DLD1 (cell line): ENCODE data around the gene CNPY1.

Experiments
- in situ Hi-C: cut with HindIII; loops from 2 replicates; pipeline ENCODE4 v1.10.0; 2017; ENCODE audit warnings: low sequenced_read_pairs

CNPY1 gene

GRCh38 chr7:155490697-155491628 is 55.4 kb downstream of the CNPY1 start:
- in situ Hi-C loops: no loop called here

GRCh38 chr7:155489862-155490696 is 56.3 kb downstream of the CNPY1 start:
- in situ Hi-C loops: no loop called here

GRCh38 chr7:155489158-155489840 is 57.1 kb downstream of the CNPY1 start:
- in situ Hi-C loops: no loop called here

- in situ Hi-C loops: no loop called here
These were observed 57.8 kb downstream of the CNPY1 start for GRCh38 chr7:155488483-155489127.

- in situ Hi-C loops: no loop called here
These were observed 58.6 kb downstream of the CNPY1 start for GRCh38 chr7:155487509-155488482.

GRCh38 chr7:155486783-155487508 is 59.4 kb downstream of the CNPY1 start:
- in situ Hi-C loops: no loop called here

GRCh38 chr7:155484483-155485399 is 61.6 kb downstream of the CNPY1 start:
- in situ Hi-C loops: no loop called here

GRCh38 chr7:155483868-155484325 is 62.5 kb downstream of the CNPY1 start:
- in situ Hi-C loops: no loop called here

- in situ Hi-C loops: no loop called here
These were observed 63.1 kb downstream of the CNPY1 start for GRCh38 chr7:155483245-155483644.

- in situ Hi-C loops: no loop called here
These were observed 63.7 kb downstream of the CNPY1 start for GRCh38 chr7:155482511-155483183.

GRCh38 chr7:155481764-155482163 is 64.6 kb downstream of the CNPY1 start:
- in situ Hi-C loops: no loop called here

GRCh38 chr7:155477476-155477875 is 68.9 kb downstream of the CNPY1 start:
- in situ Hi-C loops: no loop called here

- in situ Hi-C loops: no loop called here
These were observed 74.6 kb downstream of the CNPY1 start for GRCh38 chr7:155471718-155472117.

- in situ Hi-C loops: no loop called here
These were observed 75.4 kb downstream of the CNPY1 start for GRCh38 chr7:155470686-155471638.

GRCh38 chr7:155470186-155470487 is 76.2 kb downstream of the CNPY1 start:
- in situ Hi-C loops: no loop called here
